ENCODE results near the gene HCLS1. TPM values are rescaled to one million over a fixed set of nuclear protein-coding genes. Genes with fewer than 3 reads are reported as not detected.
"Not testable (repeated sequence)": the region's sequence is repeated elsewhere in the genome, so short reads cannot be mapped to it uniquely, and the experiment has no call there.

The HCLS1 gene
- total RNA-seq, result 19.4 and 30.0 TPM in 2 replicates

DNA sequence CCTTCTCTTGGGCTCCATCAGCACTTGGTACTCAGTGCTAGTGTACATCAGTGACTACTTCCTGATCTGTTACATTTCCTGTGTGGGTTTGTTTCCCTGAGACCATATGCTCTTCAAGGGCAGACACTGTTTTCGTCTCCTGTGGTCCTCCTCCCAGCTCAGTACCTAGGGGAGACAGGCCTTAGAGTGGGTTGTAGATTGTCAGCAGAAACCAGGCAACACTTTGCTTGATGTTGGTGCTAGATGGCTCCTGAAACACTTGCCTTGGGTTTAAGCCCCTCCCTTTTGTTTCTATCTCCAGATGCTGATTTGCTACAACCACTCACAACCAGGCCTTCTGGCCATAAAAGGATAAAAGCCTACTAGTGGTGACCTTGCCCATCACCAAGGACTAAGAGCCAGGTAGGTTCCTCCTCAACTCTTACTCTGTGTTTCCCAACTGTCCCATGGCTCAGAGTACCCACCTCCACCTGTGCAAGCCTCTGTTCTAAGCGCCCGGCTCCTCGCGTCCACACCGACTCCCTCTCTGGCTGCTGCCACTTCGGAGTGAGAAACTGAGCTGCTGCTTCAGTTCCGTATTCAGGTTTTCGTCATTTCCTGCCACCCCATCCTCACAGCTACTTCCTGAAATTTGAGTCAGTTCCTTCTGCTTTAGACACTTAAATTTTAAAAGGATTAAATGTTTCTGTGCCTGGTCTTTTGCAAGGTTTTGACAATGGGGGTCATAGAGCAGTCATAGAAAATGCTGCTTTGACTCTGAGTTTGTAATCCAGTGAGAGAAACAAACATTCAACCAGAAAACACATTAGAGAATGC lies at the start of gene HCLS1:
Gene HCLS1 (minus strand): TSS at position 548 of the 816 bp plus-strand sequence. CDS start 2,556 bp downstream, outside the sequence.
- DNase-seq, result peak; percentile 85

GRCh38 chr3:121710347-121710746 lies 49.6 kb upstream of the HCLS1 start:
- no peak for DNase-seq

DNA sequence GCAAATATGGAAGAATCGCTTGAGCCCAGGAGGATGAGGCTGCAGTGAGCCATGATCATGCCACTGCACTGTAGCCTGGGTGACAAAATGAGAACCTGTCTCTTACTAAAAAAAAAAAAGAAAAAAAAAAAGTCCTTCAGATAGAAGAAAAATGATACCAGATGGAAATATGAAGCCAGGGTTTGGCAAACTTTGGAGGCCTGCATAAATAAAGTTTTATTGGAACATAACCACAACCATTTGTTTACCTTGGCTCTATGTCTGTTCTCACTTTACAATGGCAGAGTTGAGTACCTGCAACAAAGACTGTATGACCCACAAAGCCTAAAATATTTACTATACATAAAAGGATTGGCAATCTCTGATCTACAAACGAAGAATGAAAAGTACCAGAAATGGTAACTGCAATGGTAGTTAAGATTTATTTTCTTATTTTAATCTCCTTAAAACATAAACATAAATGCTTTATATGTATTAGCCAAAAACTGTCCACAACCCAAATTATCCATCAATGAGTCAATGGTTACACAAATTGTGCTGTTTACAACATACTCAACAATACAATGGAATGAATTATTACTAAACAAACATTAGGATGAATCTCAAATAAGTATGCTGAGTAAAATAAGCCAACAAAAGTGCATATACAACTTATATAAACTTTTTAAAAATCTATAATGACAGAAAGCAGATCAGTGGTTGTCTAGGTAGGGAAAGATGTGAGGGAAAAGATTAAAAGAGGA lies 47.0 kb upstream of the HCLS1 start:
- DNase-seq, result no peak

DNA sequence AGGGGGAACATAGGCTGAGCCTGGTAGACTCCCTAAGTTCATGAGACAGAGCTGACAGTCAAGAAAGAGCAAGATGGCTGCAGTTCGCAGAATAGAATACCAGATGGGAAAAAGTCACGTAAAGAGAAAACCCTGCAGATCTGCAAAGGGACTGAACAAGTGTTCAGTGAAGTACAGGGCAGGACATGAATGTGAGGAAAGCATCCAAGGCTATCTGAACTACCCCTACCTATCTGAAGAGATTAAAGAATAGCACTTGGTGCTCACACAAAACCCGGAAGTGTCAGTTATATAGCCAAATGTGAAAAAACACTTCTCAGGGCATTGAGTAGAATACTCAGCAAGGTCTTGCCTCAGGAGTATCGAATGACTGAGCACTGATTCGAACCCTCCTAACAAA lies 44.8 kb upstream of the HCLS1 start:
- DNase-seq, result no peak

- no peak for DNase-seq
Measured at GRCh38 chr3:121703973-121704372, 43.3 kb upstream of the HCLS1 start.

DNA sequence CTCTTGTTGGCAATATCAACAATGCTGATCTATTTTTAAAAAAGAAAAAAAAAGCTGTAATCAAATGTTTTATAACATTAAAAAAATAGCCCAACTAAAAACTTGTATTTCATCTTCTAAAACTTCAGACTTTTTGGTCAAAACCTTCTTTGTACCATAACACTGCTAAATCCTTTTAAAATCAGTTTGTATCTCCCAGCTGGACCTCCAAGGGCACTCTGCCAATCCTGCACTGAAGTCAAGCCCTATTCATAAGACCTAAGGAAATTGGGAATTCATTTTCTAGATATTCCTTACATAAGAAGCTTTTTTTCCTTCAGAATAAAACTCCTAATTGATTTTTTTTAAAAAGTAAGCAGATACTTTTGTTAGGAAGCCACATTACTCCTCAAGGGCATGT lies 38.2 kb upstream of the HCLS1 start:
- no peak for DNase-seq

- DNase-seq, result no peak
Measured at GRCh38 chr3:121698476-121698875, 37.8 kb upstream of the HCLS1 start.

GRCh38 chr3:121696186-121696585 lies 35.5 kb upstream of the HCLS1 start:
- no peak for DNase-seq

GRCh38 chr3:121692010-121692699 lies 31.5 kb upstream of the HCLS1 start:
- no peak for DNase-seq

DNA sequence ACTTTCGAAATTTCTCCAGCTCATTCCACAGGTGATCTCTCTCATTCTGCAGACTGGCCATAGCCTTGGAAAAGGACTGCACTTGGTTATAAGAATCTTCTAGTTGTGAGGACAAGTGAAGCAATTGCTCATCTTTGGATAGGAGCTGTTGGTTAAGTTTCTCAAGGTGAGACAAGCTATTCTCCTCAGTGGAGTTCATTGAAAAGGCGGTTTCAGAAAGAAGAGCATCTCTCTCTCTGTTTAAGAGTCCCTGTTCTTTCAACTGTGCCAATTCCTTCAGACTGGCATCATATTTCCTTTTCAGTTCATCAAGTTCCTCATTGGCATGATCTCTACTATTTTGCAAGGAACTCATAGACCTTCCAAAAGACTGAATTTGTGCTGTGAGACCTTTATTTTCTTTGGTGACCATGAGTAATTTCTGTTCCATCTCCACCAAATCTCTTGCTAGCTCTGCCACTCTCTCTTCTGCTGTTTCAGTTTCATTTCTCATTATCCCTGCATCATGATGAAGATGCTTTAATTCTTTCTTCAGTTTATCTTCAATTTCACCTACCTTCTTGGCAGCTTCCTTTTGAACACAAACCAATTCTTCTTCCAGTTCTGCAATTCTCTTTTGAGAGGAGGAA lies 30.2 kb upstream of the HCLS1 start:
- no peak for DNase-seq

DNA sequence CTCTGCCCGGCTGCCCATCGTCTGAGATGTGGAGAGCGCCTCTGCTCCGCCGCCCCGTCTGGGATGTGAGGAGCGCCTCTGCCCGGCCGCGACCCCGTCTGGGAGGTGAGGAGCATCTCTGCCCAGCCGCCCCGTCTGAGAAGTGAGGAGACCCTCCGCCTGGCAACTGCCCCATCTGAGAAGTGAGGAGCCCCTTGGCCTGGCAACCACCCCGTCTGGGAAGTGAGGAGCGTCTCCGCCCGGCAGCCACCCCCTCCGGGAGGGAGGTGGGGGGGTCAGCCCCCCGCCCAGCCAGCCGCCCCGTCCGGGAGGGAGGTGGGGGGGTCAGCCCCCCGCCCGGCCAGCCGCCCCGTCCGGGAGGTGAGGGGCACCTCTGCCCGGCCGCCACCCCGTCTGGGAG lies 28.0 kb upstream of the HCLS1 start:
- not testable (repeated sequence) for DNase-seq

DNA sequence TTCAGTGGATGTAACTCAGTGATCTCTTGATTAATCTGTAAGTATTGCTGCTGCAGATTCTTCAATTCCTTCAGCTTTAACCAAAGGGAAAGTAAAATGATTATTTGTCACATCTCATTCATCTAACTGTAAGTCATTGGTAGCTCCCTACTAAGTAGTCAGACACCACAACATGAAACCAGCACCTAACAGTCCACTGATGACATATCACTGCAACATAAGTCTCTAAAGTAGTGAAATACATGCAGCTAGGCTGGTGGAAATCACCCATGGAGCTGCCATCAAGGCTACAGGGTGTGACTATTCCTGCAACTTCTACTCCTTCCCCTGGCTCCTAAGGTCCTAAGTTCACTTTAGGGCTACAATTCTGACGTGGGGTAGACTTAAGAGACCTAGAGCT lies 21.1 kb upstream of the HCLS1 start:
- DNase-seq, result no peak

DNA sequence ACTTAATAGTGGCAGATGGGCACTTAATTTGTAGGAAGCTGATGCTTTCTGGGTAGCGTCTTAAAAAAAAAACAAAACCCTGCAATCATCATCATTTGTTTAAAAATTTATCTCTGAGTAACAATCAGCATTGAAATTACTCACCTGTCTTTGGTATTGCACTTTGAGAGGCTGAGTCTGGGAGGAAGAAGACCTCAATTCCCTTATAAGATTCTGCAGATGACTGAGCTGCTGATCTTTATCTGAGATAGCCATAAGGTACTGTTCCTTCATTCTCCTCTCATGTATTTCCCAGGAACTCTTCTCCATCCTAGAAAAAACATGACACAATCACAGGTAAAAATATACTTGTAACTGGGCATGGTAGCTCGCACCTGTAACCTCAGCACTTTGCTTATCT lies 16.4 kb upstream of the HCLS1 start:
- no peak for DNase-seq

DNA sequence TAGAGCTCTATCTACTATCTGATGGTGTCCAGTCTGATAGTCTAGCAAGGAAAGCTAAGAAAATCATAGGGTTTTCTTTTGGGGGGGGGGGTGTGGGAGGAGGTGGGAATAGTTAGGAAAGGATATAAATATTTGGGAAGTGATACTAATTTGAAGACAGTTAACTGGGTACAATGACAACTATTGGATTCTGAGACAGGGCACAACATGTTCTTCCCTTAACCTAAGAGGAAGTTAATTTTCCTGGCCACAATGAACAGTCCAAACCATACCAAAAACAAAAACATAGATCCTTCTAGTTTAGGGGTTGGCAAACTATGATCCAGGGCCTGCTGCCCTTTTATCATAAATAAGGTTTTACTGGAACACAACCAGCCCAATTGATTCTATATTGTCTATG lies 10.0 kb upstream of the HCLS1 start:
- no peak for DNase-seq

DNA sequence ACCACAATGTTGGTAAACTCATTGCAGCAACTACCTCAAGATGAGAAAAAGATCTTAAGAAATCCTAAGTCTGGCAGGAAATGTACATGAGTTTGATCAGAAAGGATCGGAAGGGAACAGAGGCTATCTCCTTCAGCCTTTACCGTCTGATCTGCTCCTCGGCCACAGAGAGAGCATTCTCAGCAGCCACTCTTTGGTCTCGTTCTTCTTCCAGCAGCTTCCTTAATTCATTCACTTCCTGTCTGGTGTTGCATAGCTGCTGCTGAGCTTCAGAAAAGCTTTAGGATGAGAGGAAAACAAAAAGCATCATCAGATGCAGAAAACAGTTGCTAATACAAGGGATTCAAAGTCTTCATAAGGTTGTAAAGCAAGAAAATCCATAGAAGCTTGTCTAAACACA lies 6.6 kb upstream of the HCLS1 start:
- no peak for DNase-seq

GRCh38 chr3:121665488-121665887 lies 4.8 kb upstream of the HCLS1 start:
- DNase-seq, result no peak

GRCh38 chr3:121663171-121663847 lies 2.6 kb upstream of the HCLS1 start:
- no peak for DNase-seq

- DNase-seq, result no peak
Measured at GRCh38 chr3:121662742-121663141, 2.0 kb upstream of the HCLS1 start.

DNA sequence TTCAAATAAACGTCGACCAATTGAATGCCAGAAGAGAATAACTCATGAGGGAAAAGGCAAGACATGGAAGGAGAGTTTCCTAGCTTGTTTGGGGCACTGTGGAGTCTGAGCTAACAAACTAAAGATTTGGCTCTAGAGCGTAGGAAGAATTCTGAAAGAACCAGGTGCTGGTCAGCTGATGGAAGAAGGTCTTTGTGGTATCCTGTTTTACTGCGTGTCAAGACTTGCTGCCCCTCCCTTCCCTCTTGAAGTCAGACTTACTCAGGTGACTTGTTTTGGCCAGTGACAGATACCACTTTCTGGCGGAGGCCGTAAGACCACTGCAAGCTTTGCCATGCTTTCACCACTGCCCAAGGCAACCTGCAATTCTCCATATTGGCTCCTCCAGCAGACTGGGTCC lies 673 bp upstream of the HCLS1 start:
- peak; percentile 3 for DNase-seq

- no peak for DNase-seq
Measured at GRCh38 chr3:121659586-121659985, 1.1 kb downstream of the HCLS1 start.

- DNase-seq, result peak; percentile 53
Measured at GRCh38 chr3:121658716-121659435, 1.8 kb downstream of the HCLS1 start.
